Smooth muscle cell (in vitro differentiated cells): Measurements from ENCODE around the gene KRR1. TPM values are rescaled to one million over a fixed set of nuclear protein-coding genes. Genes with fewer than 3 reads are reported as not detected.

Experiments used
- DNase-seq: peaks from one replicate; lab custom pipeline; 2025; ENCODE audit not compliant: unreplicated experiment; lab: John Stamatoyannopoulos, UW
- H2AFZ ChIP-seq: fragments of 200-600 bp; sonication (generic); 2 replicates; pipeline ENCODE4 v1.6.0; 2016; ENCODE audit warnings: antibody characterized with exemption, low read depth, mild to moderate bottlenecking
- H3F3A ChIP-seq: fragments of 200-600 bp; sonication (generic); 2 replicates; pipeline ENCODE4 v1.6.0; 2017; ENCODE audit warnings: antibody characterized with exemption, low read depth
- H3K27ac ChIP-seq: fragments of 200-600 bp; sonication (generic); 2 replicates; pipeline ENCODE4 v1.5.1; 2016; ENCODE audit warnings: low read depth, mild to moderate bottlenecking
- H3K27me3 ChIP-seq: fragments of 200-600 bp; sonication (generic); 2 replicates; pipeline ENCODE4 v1.6.1; 2016; ENCODE audit warnings: low read depth, mild to moderate bottlenecking
- H3K36me3 ChIP-seq: fragments of 200-600 bp; sonication (generic); 2 replicates; pipeline ENCODE4 v1.5.1; 2016; ENCODE audit warnings: low read depth
- H3K4me1 ChIP-seq: fragments of 200-600 bp; sonication (generic); 2 replicates; pipeline ENCODE4 v1.5.1; 2016; ENCODE audit warnings: low read depth
- H3K4me2 ChIP-seq: fragments of 200-600 bp; sonication (generic); 2 replicates; pipeline ENCODE4 v1.6.0; 2016; ENCODE audit warnings: mild to moderate bottlenecking
- H3K4me3 ChIP-seq: fragments of 200-600 bp; sonication (generic); 2 replicates; pipeline ENCODE4 v1.5.1; 2016; ENCODE audit warnings: mild to moderate bottlenecking
- H3K79me2 ChIP-seq: fragments of 200-600 bp; sonication (generic); 2 replicates; pipeline ENCODE4 v1.6.0; 2016; ENCODE audit warnings: low read depth, mild to moderate bottlenecking
- H3K9ac ChIP-seq: fragments of 200-600 bp; sonication (generic); 2 replicates; pipeline ENCODE4 v1.6.0; 2016; ENCODE audit warnings: low read depth
- H3K9me3 ChIP-seq: fragments of 200-600 bp; sonication (generic); replicated peaks from 2 replicates; pipeline ENCODE4 v1.5.1; 2016; ENCODE audit warnings: low read depth
- H4K20me1 ChIP-seq: fragments of 200-600 bp; sonication (generic); 2 replicates; pipeline ENCODE4 v1.6.0; 2016; ENCODE audit warnings: low read depth
- CTCF ChIP-seq: fragments of 200-600 bp; sonication (generic); IDR thresholded peaks from 2 replicates; pipeline ENCODE4 v1.5.1; 2017; ENCODE audit warnings: borderline replicate concordance, mild to moderate bottlenecking, antibody characterized with exemption; ENCODE audit not compliant: insufficient read depth, poor library complexity, severe bottlenecking
- WGBS: methylation state at CpG from one replicate; pipeline ENCODE4 v1.1.7; 2016; ENCODE audit warnings: low lambda C conversion rate; 5-methylcytosine and 5-hydroxymethylcytosine counted together
- polyA plus RNA-seq: library from polyadenylated mRNA; unstranded; fragments of >200 nt; fragmentation: Nextera tagmentation; extraction: Ambion mirVana; gene quantifications from 2 replicates; pipeline ENCODE4 v1.2.1, GENCODE V29; 2016
- total RNA-seq: library from RNA; depleted of rRNA; stranded (reverse); fragments of >200 nt; gene quantifications from 2 replicates; pipeline ENCODE4 v1.2.3, GENCODE V29; 2014

KRR1 gene
- 44.1 and 48.9 TPM in 2 replicates for total RNA-seq
- polyA plus RNA-seq: 26.2 and 45.0 TPM in 2 replicates

- Histone ChIP-seq H3K79me2 (peaks cover 44% of the 10 kb centered on the region), H3K4me3 (peak within 1 kb of the TSS; percentile 86), H3F3A (no peaks in the 10 kb centered on the region), H3K4me1 (peaks cover 10% of the 10 kb centered on the region), H2AFZ (peak within 1 kb of the TSS; percentile 74), H3K9ac (peak within 1 kb of the TSS; percentile 89), H3K27ac (peak within 1 kb of the TSS; percentile 74), H3K36me3 (no peaks in the 10 kb centered on the region), H3K9me3 (no peaks in the 10 kb centered on the region), H3K27me3 (no peaks in the 10 kb centered on the region), H4K20me1 (no peaks in the 10 kb centered on the region), H3K4me2 (peak within 1 kb of the TSS; percentile 89)
- no peak for TF ChIP-seq CTCF
- 5% methylated on average over 47 of the region's 47 CpGs for WGBS
- peak; percentile 41 for DNase-seq
These were observed at the start of gene KRR1 for GRCh38 chr12:75511116-75512048. Gene KRR1, minus strand, starts transcription at chr12:75511609. Its CDS starts 12 bp downstream, at chr12:75511597.

GRCh38 chr12:75560167-75560566, 48.8 kb upstream of the KRR1 start:
- DNase-seq: no peak
- Histone ChIP-seq H3K9me3 (no peaks in the 10 kb centered on the region), H4K20me1 (no peaks in the 10 kb centered on the region), H3K36me3 (no peaks in the 10 kb centered on the region), H3F3A (no peaks in the 10 kb centered on the region), H3K4me1 (no peaks in the 10 kb centered on the region), H3K4me2 (no peak overlapping the region), H3K4me3 (no peak overlapping the region), H3K79me2 (no peaks in the 10 kb centered on the region), H3K27me3 (no peaks in the 10 kb centered on the region), H2AFZ (no peak overlapping the region), H3K27ac (no peak overlapping the region), H3K9ac (no peak overlapping the region)
- WGBS: 62% methylated on average over 2 of the region's 2 CpGs
- TF ChIP-seq CTCF: no peak

- Histone ChIP-seq H3F3A (no peaks in the 10 kb centered on the region), H3K36me3 (no peaks in the 10 kb centered on the region), H3K27ac (no peak overlapping the region), H3K4me2 (no peak overlapping the region), H3K9ac (no peak overlapping the region), H2AFZ (no peak overlapping the region), H3K79me2 (no peaks in the 10 kb centered on the region), H3K4me3 (no peak overlapping the region), H3K9me3 (no peaks in the 10 kb centered on the region), H3K27me3 (no peaks in the 10 kb centered on the region), H4K20me1 (no peaks in the 10 kb centered on the region), H3K4me1 (peaks cover 5% of the 10 kb centered on the region)
- no peak for TF ChIP-seq CTCF
- WGBS: 93% methylated on average over 3 of the region's 3 CpGs
- DNase-seq: no peak
These were observed 46.9 kb upstream of the KRR1 start for GRCh38 chr12:75558287-75558686.
